IMR-90 (cell line): ENCODE data around the gene HYPK. TPM values are rescaled to one million over a fixed set of nuclear protein-coding genes. Genes with fewer than 3 reads are reported as not detected.

Experiments used
- ATAC-seq: fragments of 200-7000 bp; cut with Tn5 transposase; 2 replicates; pipeline ENCODE4 v1.9.1; 2020; ENCODE audit warnings: low read depth, mild to moderate bottlenecking, moderate library complexity
- BruUV-seq: library from RNA; stranded (reverse); fragments of 400-500 nt; replicated peaks from 2 replicates; lab custom pipeline; 2021; lab: Mats Ljungman, UMichigan
- CTCF ChIA-PET: fragments of 300-600 bp; formaldehyde crosslinking; extraction: SDS; loops from one replicate; lab custom pipeline; 2021; ENCODE audit warnings: antibody characterized with exemption; lab: Yijun Ruan, JAX
- POLR2A ChIA-PET: fragments of 300-600 bp; sonication (Branson Sonifier 250); formaldehyde crosslinking; loops from one replicate; lab custom pipeline; 2022; ENCODE audit warnings: antibody characterized with exemption; ENCODE audit not compliant: unreplicated experiment; lab: Charles Lee
- DNase-seq: peaks from one replicate; pipeline ENCODE4 v3.0.0; 2013
- H2AFZ ChIP-seq: replicated peaks from 2 replicates; pipeline ENCODE3; 2013; ENCODE audit warnings: low read length, mild to moderate bottlenecking; ENCODE audit not compliant: poor library complexity
- H2AK5ac ChIP-seq: 2 replicates; pipeline ENCODE4 v1.6.1; 2013; ENCODE audit warnings: low read depth, low read length, inconsistent platforms
- H2AK9ac ChIP-seq: replicated peaks from 2 replicates; pipeline ENCODE3; 2013; ENCODE audit warnings: mild to moderate bottlenecking, low read depth, low read length, moderate library complexity; ENCODE audit not compliant: poor library complexity
- H2BK120ac ChIP-seq: 2 replicates; pipeline ENCODE4 v1.6.1; 2013; ENCODE audit warnings: low read depth, low read length, inconsistent platforms
- H2BK15ac ChIP-seq: 3 replicates; pipeline ENCODE4 v1.6.1; 2013; ENCODE audit warnings: low read depth, low read length, inconsistent platforms
- H2BK20ac ChIP-seq: 2 replicates; pipeline ENCODE4 v1.6.1; 2013; ENCODE audit warnings: low read depth, mild to moderate bottlenecking, inconsistent platforms, low read length, moderate library complexity
- H2BK5ac ChIP-seq: 2 replicates; pipeline ENCODE4 v1.6.1; 2013; ENCODE audit warnings: mild to moderate bottlenecking, low read depth, low read length, inconsistent platforms; ENCODE audit not compliant: poor library complexity, severe bottlenecking
- H3K14ac ChIP-seq: replicated peaks from 2 replicates; pipeline ENCODE4 v1.6.1; 2013; ENCODE audit warnings: low read depth, low read length, inconsistent platforms
- H3K18ac ChIP-seq: 2 replicates; pipeline ENCODE4 v1.6.1; 2013; ENCODE audit warnings: low read depth, low read length, control low read depth
- H3K23ac ChIP-seq: 2 replicates; pipeline ENCODE4 v1.6.1; 2013; ENCODE audit warnings: low read depth, low read length, inconsistent platforms
- H3K27ac ChIP-seq: 2 replicates; pipeline ENCODE4 v1.5.1; 2013; ENCODE audit warnings: mild to moderate bottlenecking, control low read depth, low read length; ENCODE audit not compliant: insufficient read depth
- H3K27me3 ChIP-seq: 2 replicates; pipeline ENCODE4 v1.6.1; 2013; ENCODE audit warnings: low read length; ENCODE audit not compliant: control insufficient read depth, insufficient read depth
- H3K36me3 ChIP-seq: 2 replicates; pipeline ENCODE4 v1.6.1; 2013; ENCODE audit warnings: low read length, mixed read lengths; ENCODE audit not compliant: control insufficient read depth, insufficient read depth
- H3K4ac ChIP-seq: 2 replicates; pipeline ENCODE4 v1.6.1; 2013; ENCODE audit warnings: low read depth, low read length, inconsistent platforms
- H3K4me1 ChIP-seq: 2 replicates; pipeline ENCODE4 v1.6.1; 2013; ENCODE audit warnings: low read length, mixed read lengths; ENCODE audit not compliant: control insufficient read depth, insufficient read depth
- H3K4me2 ChIP-seq: 2 replicates; pipeline ENCODE4 v1.6.1; 2013; ENCODE audit warnings: low read depth, mild to moderate bottlenecking, control low read depth, low read length, moderate library complexity
- H3K4me3 ChIP-seq: 2 replicates; pipeline ENCODE4 v1.5.1; 2013; ENCODE audit warnings: low read depth, mild to moderate bottlenecking, control low read depth, low read length, moderate library complexity; ENCODE audit not compliant: insufficient read depth
- H3K56ac ChIP-seq: 2 replicates; pipeline ENCODE4 v1.6.1; 2013; ENCODE audit warnings: low read length, inconsistent platforms; ENCODE audit not compliant: insufficient read depth; ENCODE audit errors: extremely low read depth
- H3K79me1 ChIP-seq, 2 experiments: 2 replicates each; pipeline ENCODE4 v1.6.1; 2013; ENCODE audit warnings: low read length in 2 of 2, inconsistent platforms in 1 of 2, low read depth in 1 of 2
- H3K9ac ChIP-seq: 2 replicates; pipeline ENCODE4 v1.6.1; 2013; ENCODE audit warnings: low read depth, low read length, control low read depth
- H3K9me1 ChIP-seq: 2 replicates; pipeline ENCODE4 v1.6.1; 2013; ENCODE audit warnings: low read length, inconsistent platforms; ENCODE audit not compliant: insufficient read depth
- H3K9me3 ChIP-seq: 2 replicates; pipeline ENCODE4 v1.6.1; 2013; ENCODE audit warnings: low read length; ENCODE audit not compliant: control insufficient read depth, insufficient read depth
- H4K20me1 ChIP-seq: 2 replicates; pipeline ENCODE4 v1.6.1; 2013; ENCODE audit warnings: low read length, inconsistent platforms; ENCODE audit not compliant: insufficient read depth
- H4K5ac ChIP-seq: 2 replicates; pipeline ENCODE4 v1.6.1; 2013; ENCODE audit warnings: mild to moderate bottlenecking, low read depth, low read length, control low read depth
- H4K8ac ChIP-seq, 2 experiments: 2 replicates each; pipeline ENCODE4 v1.6.1; 2013; ENCODE audit warnings: low read depth in 2 of 2, low read length in 2 of 2, control low read depth in 1 of 2, inconsistent platforms in 1 of 2
- H4K91ac ChIP-seq: 2 replicates; pipeline ENCODE4 v1.6.1; 2013; ENCODE audit warnings: low read depth, low read length, inconsistent platforms; ENCODE audit not compliant: insufficient read depth
- CEBPB ChIP-seq: IDR thresholded peaks from 2 replicates; pipeline ENCODE4 v1.6.1; 2012; ENCODE audit warnings: low read depth, low read length, improper control_type of control experiment
- CHD1 ChIP-seq: IDR thresholded peaks from 2 replicates; pipeline ENCODE4 v1.6.1; 2012; ENCODE audit warnings: low read depth, low read length, improper control_type of control experiment
- FOS ChIP-seq: fragments of 150-350 bp; IDR thresholded peaks from 2 replicates; pipeline ENCODE4 v1.6.1; 2016; ENCODE audit warnings: low read depth, low read length
- MAFK ChIP-seq: IDR thresholded peaks from 2 replicates; pipeline ENCODE4 v1.6.1; 2012; ENCODE audit warnings: low read depth, low read length, improper control_type of control experiment
- MAZ ChIP-seq: IDR thresholded peaks from 2 replicates; pipeline ENCODE4 v1.6.1; 2012; ENCODE audit warnings: low read depth, mild to moderate bottlenecking, low read length, improper control_type of control experiment, moderate library complexity, borderline replicate concordance
- MXI1 ChIP-seq: IDR thresholded peaks from 2 replicates; pipeline ENCODE4 v1.6.1; 2012; ENCODE audit warnings: low read depth, mild to moderate bottlenecking, low read length, moderate library complexity, borderline replicate concordance
- NFE2L2 ChIP-seq: fragments of 150-350 bp; IDR thresholded peaks from 2 replicates; pipeline ENCODE4 v1.6.1; 2016; ENCODE audit warnings: low read depth, mild to moderate bottlenecking, low read length
- POLR2A ChIP-seq: IDR thresholded peaks from 2 replicates; pipeline ENCODE4 v1.6.1; 2012; ENCODE audit warnings: mild to moderate bottlenecking, low read depth, low read length
- RAD21 ChIP-seq: IDR thresholded peaks from 2 replicates; pipeline ENCODE4 v1.6.1; 2012; ENCODE audit warnings: low read length, improper control_type of control experiment
- RCOR1 ChIP-seq: IDR thresholded peaks from 2 replicates; pipeline ENCODE4 v1.6.1; 2012; ENCODE audit warnings: mild to moderate bottlenecking, low read length, improper control_type of control experiment; ENCODE audit not compliant: insufficient replicate concordance
- WGBS, 2 experiments: methylation state at CpG; one replicate each; pipeline versions ENCODE4 v1.1.5 to v1.1.7; 2013; ENCODE audit warnings: missing lambda C conversion rate in 2 of 2; ENCODE audit not compliant: insufficient read length in 1 of 2; ENCODE audit errors: extremely low coverage in 2 of 2; 5-methylcytosine and 5-hydroxymethylcytosine counted together
- dilution Hi-C: fragments of 300-500 bp; cut with HindIII; formaldehyde crosslinking; loops from one replicate; pipeline ENCODE4 v1.14.3; 2018; ENCODE audit warnings: low sequenced_read_pairs; ENCODE audit not compliant: unreplicated experiment
- in situ Hi-C: fragments of 300-500 bp; cut with MboI; formaldehyde crosslinking; loops from 3 replicates; pipeline ENCODE4 v1.14.3; 2019; ENCODE audit warnings: low sequenced_read_pairs, inconsistent platforms, mixed read lengths
- intact Hi-C: fragments of 100-400 bp; cut with micrococcal nuclease; formaldehyde crosslinking; loops from 2 replicates; pipeline ENCODE4 v1.10.0; 2022
- polyA plus RNA-seq, 3 experiments: library from polyadenylated mRNA; depleted of rRNA; stranded (reverse); fragments of >200 nt; gene quantifications; 2 replicates each; pipeline ENCODE4 v1.2.3, GENCODE V29; 2012; ENCODE audit warnings: low replicate concordance in 1 of 3
- total RNA-seq: library from RNA; depleted of rRNA; stranded (reverse); fragments of >200 nt; gene quantifications from 2 replicates; pipeline ENCODE4 v1.2.3, GENCODE V29; 2012
- TF ChIP-seq, protein P1 (sequence below): conservative IDR thresholded peaks from 2 replicates; pipeline ENCODE4 v1.5.1; 2012; ENCODE audit warnings: mild to moderate bottlenecking, low read depth, low read length, improper control_type of control experiment
- TF ChIP-seq, protein P2 (sequence below): fragments of 150-350 bp; IDR thresholded peaks from 2 replicates; pipeline ENCODE4 v1.6.1; 2016; ENCODE audit warnings: low read depth, mild to moderate bottlenecking, low read length, moderate library complexity, borderline replicate concordance
- TF ChIP-seq, protein P3 (sequence below): fragments of 150-350 bp; IDR thresholded peaks from 2 replicates; pipeline ENCODE4 v1.6.1; 2017; ENCODE audit warnings: mild to moderate bottlenecking, antibody characterized with exemption, low read length, low read depth

Gene HYPK
- total and polyA plus RNA-seq, 2 of the 4 experiments (the other 2 are of a cell fraction): 1.4 to 9.1 TPM

DNA sequence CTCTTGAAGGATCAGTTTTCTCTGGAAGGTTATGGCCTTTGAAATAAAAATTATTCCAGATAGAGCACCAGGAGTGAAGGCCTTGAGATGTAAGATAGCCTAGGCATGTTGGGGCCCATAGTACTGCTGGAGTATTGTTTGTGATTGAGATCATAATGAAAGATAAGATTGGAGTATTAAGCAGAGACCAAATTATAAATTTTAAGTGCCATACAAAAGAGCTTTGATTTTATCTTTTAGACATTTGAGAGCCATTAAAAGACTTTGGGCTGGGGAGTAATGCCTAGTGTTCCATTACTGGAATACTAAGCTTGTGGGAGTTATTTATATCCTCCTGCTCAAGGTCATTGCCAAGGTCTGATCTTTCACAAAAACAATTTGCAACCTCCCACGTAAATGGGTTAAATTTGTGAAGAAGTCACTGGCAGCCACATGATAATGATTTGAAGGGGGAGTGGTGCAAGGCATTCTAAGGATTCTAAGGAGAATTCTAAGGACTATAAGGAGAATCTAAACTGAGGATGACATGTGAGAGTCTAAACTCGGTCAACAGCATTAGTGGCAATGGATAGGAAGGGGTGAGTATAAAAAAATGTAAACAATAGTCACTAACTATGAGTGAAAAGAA, 36.5 kb upstream of the HYPK start:
- Histone ChIP-seq H4K20me1 (peaks cover 27% of the 10 kb centered on the region), H2BK5ac (peak overlapping the region; percentile 0), H3K56ac (no peak overlapping the region), H3K4ac (no peak overlapping the region), H3K36me3 (peaks cover 45% of the 10 kb centered on the region), H3K23ac (no peak overlapping the region), H3K9me1 (no peaks in the 10 kb centered on the region), H3K9ac (no peak overlapping the region), H3K27me3 (no peaks in the 10 kb centered on the region), H3K9me3 (no peaks in the 10 kb centered on the region), H4K91ac (no peak overlapping the region), H3K18ac (no peak overlapping the region), H4K8ac (no peak overlapping the region), H3K4me2 (no peak overlapping the region), H2AK9ac (no peak overlapping the region), H3K4me1 (peaks cover 12% of the 10 kb centered on the region), H2BK20ac (no peak overlapping the region), H2BK120ac (no peak overlapping the region), H2AFZ (no peak overlapping the region), H3K4me3 (no peak overlapping the region), H3K27ac (no peak overlapping the region), H3K79me1 (peaks cover 15 to 36% of the 10 kb centered on the region in 2 experiments), H2AK5ac (no peak overlapping the region), H2BK15ac (no peak overlapping the region), H4K5ac (no peak overlapping the region), H3K14ac (no peak overlapping the region)
- TF ChIP-seq MAFK (no peak), POLR2A (no peak), CEBPB (no peak), RCOR1 (no peak), MAZ (no peak), NFE2L2 (no peak), CHD1 (no peak), RAD21 (no peak), MXI1 (no peak), FOS (no peak)
- TF ChIP-seq, protein P1, sequence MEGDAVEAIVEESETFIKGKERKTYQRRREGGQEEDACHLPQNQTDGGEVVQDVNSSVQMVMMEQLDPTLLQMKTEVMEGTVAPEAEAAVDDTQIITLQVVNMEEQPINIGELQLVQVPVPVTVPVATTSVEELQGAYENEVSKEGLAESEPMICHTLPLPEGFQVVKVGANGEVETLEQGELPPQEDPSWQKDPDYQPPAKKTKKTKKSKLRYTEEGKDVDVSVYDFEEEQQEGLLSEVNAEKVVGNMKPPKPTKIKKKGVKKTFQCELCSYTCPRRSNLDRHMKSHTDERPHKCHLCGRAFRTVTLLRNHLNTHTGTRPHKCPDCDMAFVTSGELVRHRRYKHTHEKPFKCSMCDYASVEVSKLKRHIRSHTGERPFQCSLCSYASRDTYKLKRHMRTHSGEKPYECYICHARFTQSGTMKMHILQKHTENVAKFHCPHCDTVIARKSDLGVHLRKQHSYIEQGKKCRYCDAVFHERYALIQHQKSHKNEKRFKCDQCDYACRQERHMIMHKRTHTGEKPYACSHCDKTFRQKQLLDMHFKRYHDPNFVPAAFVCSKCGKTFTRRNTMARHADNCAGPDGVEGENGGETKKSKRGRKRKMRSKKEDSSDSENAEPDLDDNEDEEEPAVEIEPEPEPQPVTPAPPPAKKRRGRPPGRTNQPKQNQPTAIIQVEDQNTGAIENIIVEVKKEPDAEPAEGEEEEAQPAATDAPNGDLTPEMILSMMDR: no peak
- TF ChIP-seq, protein P2, sequence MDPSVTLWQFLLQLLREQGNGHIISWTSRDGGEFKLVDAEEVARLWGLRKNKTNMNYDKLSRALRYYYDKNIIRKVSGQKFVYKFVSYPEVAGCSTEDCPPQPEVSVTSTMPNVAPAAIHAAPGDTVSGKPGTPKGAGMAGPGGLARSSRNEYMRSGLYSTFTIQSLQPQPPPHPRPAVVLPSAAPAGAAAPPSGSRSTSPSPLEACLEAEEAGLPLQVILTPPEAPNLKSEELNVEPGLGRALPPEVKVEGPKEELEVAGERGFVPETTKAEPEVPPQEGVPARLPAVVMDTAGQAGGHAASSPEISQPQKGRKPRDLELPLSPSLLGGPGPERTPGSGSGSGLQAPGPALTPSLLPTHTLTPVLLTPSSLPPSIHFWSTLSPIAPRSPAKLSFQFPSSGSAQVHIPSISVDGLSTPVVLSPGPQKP: no peak
- TF ChIP-seq, protein P3, sequence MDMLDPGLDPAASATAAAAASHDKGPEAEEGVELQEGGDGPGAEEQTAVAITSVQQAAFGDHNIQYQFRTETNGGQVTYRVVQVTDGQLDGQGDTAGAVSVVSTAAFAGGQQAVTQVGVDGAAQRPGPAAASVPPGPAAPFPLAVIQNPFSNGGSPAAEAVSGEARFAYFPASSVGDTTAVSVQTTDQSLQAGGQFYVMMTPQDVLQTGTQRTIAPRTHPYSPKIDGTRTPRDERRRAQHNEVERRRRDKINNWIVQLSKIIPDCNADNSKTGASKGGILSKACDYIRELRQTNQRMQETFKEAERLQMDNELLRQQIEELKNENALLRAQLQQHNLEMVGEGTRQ: no peak
- intact Hi-C loops (loop anchor here (10.0 kb wide), 1 partner anchor 319 kb away; no protein-coding TSS in a partner anchor), dilution Hi-C loops (no loop called here), in situ Hi-C loops (no loop called here)
- DNase-seq: peak; percentile 33
- BruUV-seq: no TSS peak
- no CpG with 5 or more reads among the region's 2 CpGs for WGBS, 2 experiments
- ChIA-PET POLR2A (no interaction called here), CTCF (no interaction called here)
- no peak for ATAC-seq
